BE2C (cell line): ENCODE data around the gene TNFRSF19.

Experiments
- DNase-seq: peaks from one replicate; pipeline ENCODE4 v3.0.0-alpha.2; 2020
- H3K27me3 ChIP-seq: fragments of 250-450 bp; sonication (Bioruptor Pico); 2 replicates; pipeline ENCODE4 v1.5.1; 2020; ENCODE audit warnings: mild to moderate bottlenecking
- H3K36me3 ChIP-seq: fragments of 250-450 bp; sonication (Bioruptor Pico); 2 replicates; pipeline ENCODE4 v1.5.1; 2020; ENCODE audit warnings: mild to moderate bottlenecking
- H3K4me1 ChIP-seq: fragments of 250-450 bp; sonication (Bioruptor Pico); 2 replicates; pipeline ENCODE4 v1.5.1; 2020
- H3K4me3 ChIP-seq: 2 replicates; pipeline ENCODE4 v1.5.1; 2011; ENCODE audit warnings: low read depth, low read length
- H3K9me3 ChIP-seq: fragments of 250-450 bp; sonication (Bioruptor Pico); 2 replicates; pipeline ENCODE4 v1.5.1; 2020
- TF ChIP-seq, protein P1 (sequence below): IDR thresholded peaks from 2 replicates; pipeline ENCODE4 v1.5.1; 2012; ENCODE audit warnings: mild to moderate bottlenecking, low read depth, low read length

The TNFRSF19 gene

DNA sequence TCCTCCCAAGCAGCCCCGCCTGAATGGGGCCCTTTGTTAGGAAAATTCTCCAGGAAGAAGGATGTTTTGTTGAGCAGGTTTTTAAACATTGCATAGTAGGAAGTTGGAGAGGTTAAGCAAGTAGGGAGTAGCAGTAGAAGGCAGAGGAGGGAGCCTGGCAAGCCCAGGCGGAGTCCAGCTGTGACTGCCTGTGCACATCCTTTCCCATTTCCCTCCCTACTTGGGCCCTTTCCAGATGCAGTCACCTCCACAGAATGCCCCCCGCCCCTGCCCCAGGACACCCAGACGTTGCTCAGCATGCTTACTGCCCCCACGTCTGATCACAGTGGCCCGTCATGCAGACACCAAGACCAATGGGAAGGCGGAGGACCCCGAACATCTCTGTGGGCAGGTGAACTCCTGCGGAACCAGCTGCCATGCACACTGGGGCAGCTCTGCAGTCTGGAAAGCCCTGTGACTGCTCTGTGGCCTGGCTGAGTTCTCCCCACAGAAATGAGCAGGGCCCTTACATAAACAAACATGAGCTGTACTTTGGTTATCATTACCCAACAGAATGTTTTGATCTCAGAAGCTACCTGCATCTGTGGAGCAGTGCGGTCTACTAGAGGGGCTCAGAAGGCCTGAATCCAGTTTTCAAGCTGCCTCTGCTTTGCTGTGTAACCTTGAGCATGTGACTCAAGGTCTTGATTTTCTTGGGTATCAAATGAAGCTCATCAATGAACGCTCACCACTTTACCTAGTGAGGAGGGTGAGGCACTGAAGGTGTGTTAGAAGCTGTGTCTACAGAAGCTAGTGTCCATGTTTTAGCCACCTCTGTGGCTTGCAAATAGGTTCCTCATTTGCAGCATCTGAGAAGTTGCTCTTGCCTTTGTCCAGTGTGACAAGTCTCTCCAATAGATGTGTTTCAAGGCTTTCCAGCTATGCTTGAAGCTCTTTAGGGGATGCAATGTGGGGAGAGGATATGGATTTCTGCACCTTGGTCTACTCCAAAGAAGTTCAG lies 84.2 kb downstream of the TNFRSF19 start:
- no peak overlapping the region for H3K4me3 ChIP-seq
- no peak for DNase-seq

GRCh38 chr13:23655321-23655720 lies 85.1 kb downstream of the TNFRSF19 start:
- Histone ChIP-seq H3K4me3 (no peak overlapping the region), H3K27me3 (no peaks in the 10 kb centered on the region), H3K4me1 (peaks cover 4% of the 10 kb centered on the region), H3K9me3 (no peaks in the 10 kb centered on the region), H3K36me3 (no peaks in the 10 kb centered on the region)
- no peak for DNase-seq
- TF ChIP-seq, protein P1, sequence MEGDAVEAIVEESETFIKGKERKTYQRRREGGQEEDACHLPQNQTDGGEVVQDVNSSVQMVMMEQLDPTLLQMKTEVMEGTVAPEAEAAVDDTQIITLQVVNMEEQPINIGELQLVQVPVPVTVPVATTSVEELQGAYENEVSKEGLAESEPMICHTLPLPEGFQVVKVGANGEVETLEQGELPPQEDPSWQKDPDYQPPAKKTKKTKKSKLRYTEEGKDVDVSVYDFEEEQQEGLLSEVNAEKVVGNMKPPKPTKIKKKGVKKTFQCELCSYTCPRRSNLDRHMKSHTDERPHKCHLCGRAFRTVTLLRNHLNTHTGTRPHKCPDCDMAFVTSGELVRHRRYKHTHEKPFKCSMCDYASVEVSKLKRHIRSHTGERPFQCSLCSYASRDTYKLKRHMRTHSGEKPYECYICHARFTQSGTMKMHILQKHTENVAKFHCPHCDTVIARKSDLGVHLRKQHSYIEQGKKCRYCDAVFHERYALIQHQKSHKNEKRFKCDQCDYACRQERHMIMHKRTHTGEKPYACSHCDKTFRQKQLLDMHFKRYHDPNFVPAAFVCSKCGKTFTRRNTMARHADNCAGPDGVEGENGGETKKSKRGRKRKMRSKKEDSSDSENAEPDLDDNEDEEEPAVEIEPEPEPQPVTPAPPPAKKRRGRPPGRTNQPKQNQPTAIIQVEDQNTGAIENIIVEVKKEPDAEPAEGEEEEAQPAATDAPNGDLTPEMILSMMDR: no peak

More for the DNA sequence above, 84.2 kb downstream of the TNFRSF19 start:
- Histone ChIP-seq H3K27me3 (no peaks in the 10 kb centered on the region), H3K4me1 (peaks cover 4% of the 10 kb centered on the region), H3K9me3 (no peaks in the 10 kb centered on the region), H3K36me3 (no peaks in the 10 kb centered on the region)
- TF ChIP-seq, protein P1: no peak

GRCh38 chr13:23656637-23657371 lies 86.6 kb downstream of the TNFRSF19 start:
- no peak for DNase-seq
- H3K4me1 ChIP-seq: peaks cover 4% of the 10 kb centered on the region
- TF ChIP-seq, protein P1: no peak
- H3K4me3 ChIP-seq: no peak overlapping the region
- H3K36me3 ChIP-seq: no peaks in the 10 kb centered on the region
- no peaks in the 10 kb centered on the region for H3K27me3 ChIP-seq
- H3K9me3 ChIP-seq: no peaks in the 10 kb centered on the region

DNA sequence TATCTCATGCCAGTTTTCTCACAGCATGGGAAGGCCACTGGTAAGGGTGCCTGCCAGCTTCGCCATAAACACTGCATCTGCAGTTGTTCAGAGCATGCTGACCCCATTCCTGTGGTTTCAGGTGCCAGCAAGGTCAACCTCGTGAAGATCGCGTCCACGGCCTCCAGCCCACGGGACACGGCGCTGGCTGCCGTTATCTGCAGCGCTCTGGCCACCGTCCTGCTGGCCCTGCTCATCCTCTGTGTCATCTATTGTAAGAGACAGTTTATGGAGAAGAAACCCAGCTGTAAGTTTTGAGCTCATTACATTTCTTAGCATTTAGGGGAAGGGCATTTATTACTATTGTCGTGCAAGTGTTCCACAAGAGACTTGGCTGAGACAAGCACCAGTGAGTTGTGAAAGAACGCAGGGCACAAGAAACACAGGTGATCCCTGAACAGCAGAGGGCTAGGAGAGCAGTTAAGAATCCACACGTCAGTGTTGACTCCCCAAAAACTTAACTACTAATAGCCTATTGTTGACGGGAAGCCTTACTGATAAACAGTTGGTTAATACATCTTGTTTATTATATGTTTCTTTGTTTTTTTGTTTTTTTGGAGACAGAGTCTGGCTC lies 88.8 kb downstream of the TNFRSF19 start:
- TF ChIP-seq, protein P1: no peak
- Histone ChIP-seq H3K36me3 (no peaks in the 10 kb centered on the region), H3K4me1 (peaks cover 4% of the 10 kb centered on the region), H3K27me3 (no peaks in the 10 kb centered on the region), H3K4me3 (no peak overlapping the region), H3K9me3 (no peaks in the 10 kb centered on the region)
- DNase-seq: no peak

GRCh38 chr13:23660249-23660648 lies 90.0 kb downstream of the TNFRSF19 start:
- no peak for DNase-seq
- H3K4me3 ChIP-seq: no peak overlapping the region
- TF ChIP-seq, protein P1: no peak
- no peaks in the 10 kb centered on the region for H3K27me3 ChIP-seq
- no peaks in the 10 kb centered on the region for H3K36me3 ChIP-seq
- H3K4me1 ChIP-seq: peaks cover 4% of the 10 kb centered on the region
- H3K9me3 ChIP-seq: no peaks in the 10 kb centered on the region
